Liver (tissue), 9 donors: ENCODE measurements around the gene RAB4B. TPM values are rescaled to one million over a fixed set of nuclear protein-coding genes. Genes with fewer than 3 reads are reported as not detected.

ENCODE experiments used
- DNase-seq: peaks from one replicate; pipeline ENCODE4 v3.0.0-alpha.2; 2017; ENCODE audit warnings: low spot score
- H3K27ac ChIP-seq, 2 donors: one replicate each; pipeline ENCODE4 v1.7.0; 2013; ENCODE audit warnings: inconsistent platforms in 2 of 2, low read length in 2 of 2, control low read depth in 1 of 2, low read depth in 1 of 2, mild to moderate bottlenecking in 1 of 2
- H3K27me3 ChIP-seq, 4 donors: one replicate each; pipeline versions ENCODE4 v1.6.1 to v1.7.0; 2013; ENCODE audit warnings: low read length in 3 of 4, inconsistent platforms in 1 of 4, mild to moderate bottlenecking in 1 of 4, moderate library complexity in 1 of 4; ENCODE audit not compliant: control insufficient read depth in 4 of 4, insufficient read depth in 4 of 4
- H3K36me3 ChIP-seq, 4 donors: one replicate each; pipeline versions ENCODE4 v1.6.1 to v1.7.0; 2013; ENCODE audit warnings: low read length in 3 of 4, mild to moderate bottlenecking in 3 of 4, low read depth in 1 of 4, moderate library complexity in 1 of 4; ENCODE audit not compliant: control insufficient read depth in 4 of 4, insufficient read depth in 3 of 4
- H3K4me1 ChIP-seq, 4 donors: one replicate each; pipeline versions ENCODE4 v1.6.1 to v1.7.0; 2013; ENCODE audit warnings: low read length in 3 of 4, mild to moderate bottlenecking in 3 of 4, moderate library complexity in 1 of 4; ENCODE audit not compliant: control insufficient read depth in 4 of 4, insufficient read depth in 4 of 4
- H3K4me3 ChIP-seq, 3 donors: one replicate each; pipeline versions ENCODE4 v1.6.1 to v1.7.0; 2013; ENCODE audit warnings: low read length in 3 of 3, control low read depth in 1 of 3, low read depth in 1 of 3, mild to moderate bottlenecking in 1 of 3
- H3K9ac ChIP-seq, 2 donors: one replicate each; pipeline ENCODE4 v1.7.0; 2013; ENCODE audit warnings: low read length in 2 of 2, mild to moderate bottlenecking in 2 of 2, moderate library complexity in 2 of 2, control low read depth in 1 of 2, low read depth in 1 of 2
- H3K9me3 ChIP-seq, 4 donors: one replicate each; pipeline versions ENCODE4 v1.6.1 to v1.7.0; 2013; ENCODE audit warnings: low read length in 3 of 4; ENCODE audit not compliant: control insufficient read depth in 4 of 4
- ATF3 ChIP-seq: IDR thresholded peaks from 2 replicates; pipeline ENCODE4 v1.6.1; 2016; ENCODE audit warnings: antibody characterized with exemption
- CTCF ChIP-seq: fragments of 150-350 bp; IDR thresholded peaks from 2 replicates; pipeline ENCODE4 v1.5.1; 2017; ENCODE audit warnings: improper control_type of control experiment, low read depth, low read length; ENCODE audit not compliant: missing input control
- EGR1 ChIP-seq, 2 donors: IDR thresholded peaks; 2 replicates each; pipeline ENCODE4 v1.6.1; 2016 to 2018; ENCODE audit warnings: antibody characterized with exemption in 2 of 2, low read depth in 2 of 2
- FOXA1 ChIP-seq: IDR thresholded peaks from 2 replicates; pipeline ENCODE4 v1.6.1; 2016; ENCODE audit warnings: antibody characterized with exemption
- FOXA2 ChIP-seq: IDR thresholded peaks from 2 replicates; pipeline ENCODE4 v1.6.1; 2016; ENCODE audit warnings: antibody characterized with exemption
- GABPA ChIP-seq, 2 donors: IDR thresholded peaks in 1 of 2; conservative IDR thresholded peaks in 1 of 2; 2 replicates each; pipeline ENCODE4 v1.6.1; 2016; ENCODE audit warnings: antibody characterized with exemption in 2 of 2, mild to moderate bottlenecking in 1 of 2, moderate library complexity in 1 of 2
- HNF4A ChIP-seq, 2 donors: conservative IDR thresholded peaks; 2 replicates each; pipeline ENCODE4 v1.6.1; 2016; ENCODE audit warnings: antibody characterized with exemption in 2 of 2, mild to moderate bottlenecking in 2 of 2
- HNF4G ChIP-seq: IDR thresholded peaks from 2 replicates; pipeline ENCODE4 v1.6.1; 2016; ENCODE audit warnings: antibody characterized with exemption
- JUND ChIP-seq, 2 donors: IDR thresholded peaks; 2 replicates each; pipeline ENCODE4 v1.6.1; 2016; ENCODE audit warnings: antibody characterized with exemption in 2 of 2
- MAX ChIP-seq: IDR thresholded peaks from 2 replicates; pipeline ENCODE4 v1.6.1; 2016; ENCODE audit warnings: antibody characterized with exemption
- NR2F2 ChIP-seq: IDR thresholded peaks from 2 replicates; pipeline ENCODE4 v1.6.1; 2016; ENCODE audit warnings: antibody characterized with exemption
- RAD21 ChIP-seq, 2 donors: IDR thresholded peaks; 2 replicates each; pipeline ENCODE4 v1.6.1; 2016; ENCODE audit warnings: antibody characterized with exemption in 2 of 2, mild to moderate bottlenecking in 2 of 2
- REST ChIP-seq: IDR thresholded peaks from 2 replicates; pipeline ENCODE4 v1.6.1; 2016; ENCODE audit warnings: antibody characterized with exemption, mild to moderate bottlenecking
- RXRA ChIP-seq, 2 donors: IDR thresholded peaks; 2 replicates each; pipeline ENCODE4 v1.6.1; 2017 to 2018; ENCODE audit warnings: antibody characterized with exemption in 2 of 2, mild to moderate bottlenecking in 1 of 2
- SP1 ChIP-seq: IDR thresholded peaks from 2 replicates; pipeline ENCODE4 v1.6.1; 2018; ENCODE audit warnings: antibody characterized with exemption, mild to moderate bottlenecking
- TAF1 ChIP-seq: conservative IDR thresholded peaks from 2 replicates; pipeline ENCODE4 v1.6.1; 2016; ENCODE audit warnings: antibody characterized with exemption, mild to moderate bottlenecking
- YY1 ChIP-seq: IDR thresholded peaks from 2 replicates; pipeline ENCODE4 v1.6.1; 2016; ENCODE audit warnings: antibody characterized with exemption, mild to moderate bottlenecking
- ZBTB33 ChIP-seq: IDR thresholded peaks from 2 replicates; pipeline ENCODE4 v1.6.1; 2016; ENCODE audit warnings: antibody characterized with exemption
- WGBS: extraction: QIAGEN DNeasy Blood & Tissue Kit; methylation state at CpG from one replicate; pipeline ENCODE4 v1.1.7; 2013; 5-methylcytosine and 5-hydroxymethylcytosine counted together
- polyA plus RNA-seq, 2 donors: library from polyadenylated mRNA; stranded (reverse) in 1 of 2; unstranded in 1 of 2; fragments of 200-250 nt in 1 of 2; fragments of >200 nt in 1 of 2; fragmentation: Nextera tagmentation in 1 of 2; extraction: Ambion mirVana in 1 of 2; gene quantifications; one replicate each; pipeline versions ENCODE4 v1.2.1 to v1.2.3, GENCODE V29; 2013 to 2015
- total RNA-seq, 2 donors: library from RNA; depleted of rRNA; stranded (reverse); fragments of >200 nt; gene quantifications; one replicate each; pipeline ENCODE4 v1.2.3, GENCODE V29; 2014
- donor health status: healthy.
- donor health status: healthy.
- donor health status: healthy.
- donor health status: healthy.
- donor health status: healthy.

Gene RAB4B
- total and polyA plus RNA-seq, 4 donors = 5.5 to 16.9 (median 12.9) TPM

GRCh38 chr19:40755248-40755624 lies 22.8 kb upstream of the RAB4B start:
- 89% methylated on average over 3 of the region's 3 CpGs for WGBS
- Histone ChIP-seq H3K9me3 (no peaks in the 10 kb centered on the region), H3K27ac (peak overlapping the region in 1 of 2 donors; percentile 70), H3K36me3 (peaks cover 8 to 30% (median 21%) of the 10 kb centered on the region in 4 donors), H3K4me1 (peaks cover 3 to 35% (median 25%) of the 10 kb centered on the region in 4 donors), H3K4me3 (no peak overlapping the region), H3K9ac (no peak overlapping the region), H3K27me3 (no peaks in the 10 kb centered on the region)
- DNase-seq = no peak
- no peak for TF ChIP-seq ZBTB33
- TF ChIP-seq FOXA2 = no peak
- TF ChIP-seq GABPA (IDR thresholded peaks at IDR 0.05 in 1 of 2, conservative IDR thresholded peaks at IDR 0.05 in 1 of 2) = no peak
- no peak for TF ChIP-seq MAX
- TF ChIP-seq RAD21 (IDR thresholded peaks at IDR 0.05) = no peak
- no peak for TF ChIP-seq TAF1
- no peak for TF ChIP-seq NR2F2
- no peak for TF ChIP-seq HNF4A (conservative IDR thresholded peaks at IDR 0.05)
- no peak for TF ChIP-seq FOXA1
- no peak for TF ChIP-seq SP1
- TF ChIP-seq RXRA (IDR thresholded peaks at IDR 0.05) = no peak
- no peak for TF ChIP-seq JUND (IDR thresholded peaks at IDR 0.05)
- TF ChIP-seq EGR1 (IDR thresholded peaks at IDR 0.05; ENCODE audit: low read depth in 2 of 2) = no peak
- TF ChIP-seq HNF4G = no peak
- TF ChIP-seq REST = no peak

GRCh38 chr19:40755791-40756190 lies 22.3 kb upstream of the RAB4B start:
- 97% methylated on average over 8 of the region's 8 CpGs for WGBS
- DNase-seq = no peak
- Histone ChIP-seq H3K27ac (no peak overlapping the region), H3K9me3 (no peaks in the 10 kb centered on the region), H3K4me3 (no peak overlapping the region), H3K9ac (no peak overlapping the region), H3K4me1 (peaks cover 3 to 35% (median 25%) of the 10 kb centered on the region in 4 donors), H3K27me3 (no peaks in the 10 kb centered on the region), H3K36me3 (peaks cover 11 to 36% (median 26%) of the 10 kb centered on the region in 4 donors)
- TF ChIP-seq SP1 (no peak), MAX (no peak), ZBTB33 (no peak), ATF3 (no peak), REST (no peak), RXRA (IDR thresholded peaks at IDR 0.05) (no peak), CTCF (no peak), FOXA2 (no peak), EGR1 (IDR thresholded peaks at IDR 0.05; ENCODE audit: low read depth in 2 of 2) (no peak), TAF1 (no peak), FOXA1 (no peak), RAD21 (IDR thresholded peaks at IDR 0.05) (no peak), YY1 (no peak)
